RWPE2 (cell line): Measurements from ENCODE around the gene ABCG4.
"Not testable (repeated sequence)": the region's sequence is repeated elsewhere in the genome, so short reads cannot be mapped to it uniquely, and the experiment has no call there.

Experiments
- ATAC-seq: fragments of 200-7000 bp; cut with Tn5 transposase; 3 replicates; pipeline ENCODE4 v1.9.1; 2021; ENCODE audit warnings: low read depth
- DNase-seq: peaks from one replicate; pipeline ENCODE4 v3.0.0-alpha.2; 2020; ENCODE audit warnings: low spot score
- H3K27ac ChIP-seq: fragments of 450-650 bp; 2 replicates; pipeline ENCODE4 v1.5.1; 2017; ENCODE audit warnings: mild to moderate bottlenecking; ENCODE audit not compliant: poor library complexity, severe bottlenecking
- H3K27me3 ChIP-seq: fragments of 250-450 bp; sonication (Bioruptor Pico); 2 replicates; pipeline ENCODE4 v1.5.1; 2021; ENCODE audit warnings: mild to moderate bottlenecking, moderate library complexity; ENCODE audit not compliant: insufficient read depth, poor library complexity, severe bottlenecking
- H3K36me3 ChIP-seq: fragments of 250-450 bp; sonication (Bioruptor Pico); 2 replicates; pipeline ENCODE4 v1.5.1; 2020; ENCODE audit warnings: low read depth, mild to moderate bottlenecking, moderate library complexity
- H3K4me1 ChIP-seq: fragments of 250-450 bp; sonication (Bioruptor Pico); 2 replicates; pipeline ENCODE4 v1.5.1; 2021; ENCODE audit warnings: mild to moderate bottlenecking, moderate library complexity; ENCODE audit not compliant: insufficient read depth, poor library complexity, severe bottlenecking
- H3K4me3 ChIP-seq: fragments of 250-450 bp; sonication (Bioruptor Pico); 2 replicates; pipeline ENCODE4 v1.5.1; 2021; ENCODE audit warnings: mild to moderate bottlenecking, moderate library complexity; ENCODE audit not compliant: severe bottlenecking
- H3K9me3 ChIP-seq: fragments of 250-450 bp; sonication (Bioruptor Pico); 2 replicates; pipeline ENCODE4 v1.5.1; 2021; ENCODE audit warnings: mild to moderate bottlenecking, moderate library complexity; ENCODE audit not compliant: severe bottlenecking
- TF ChIP-seq, protein P1 (sequence below): fragments of 450-650 bp; IDR thresholded peaks from one replicate; pipeline ENCODE4 v1.5.1; 2017; ENCODE audit warnings: mild to moderate bottlenecking, moderate library complexity; ENCODE audit not compliant: poor library complexity, severe bottlenecking

The ABCG4 gene

DNA sequence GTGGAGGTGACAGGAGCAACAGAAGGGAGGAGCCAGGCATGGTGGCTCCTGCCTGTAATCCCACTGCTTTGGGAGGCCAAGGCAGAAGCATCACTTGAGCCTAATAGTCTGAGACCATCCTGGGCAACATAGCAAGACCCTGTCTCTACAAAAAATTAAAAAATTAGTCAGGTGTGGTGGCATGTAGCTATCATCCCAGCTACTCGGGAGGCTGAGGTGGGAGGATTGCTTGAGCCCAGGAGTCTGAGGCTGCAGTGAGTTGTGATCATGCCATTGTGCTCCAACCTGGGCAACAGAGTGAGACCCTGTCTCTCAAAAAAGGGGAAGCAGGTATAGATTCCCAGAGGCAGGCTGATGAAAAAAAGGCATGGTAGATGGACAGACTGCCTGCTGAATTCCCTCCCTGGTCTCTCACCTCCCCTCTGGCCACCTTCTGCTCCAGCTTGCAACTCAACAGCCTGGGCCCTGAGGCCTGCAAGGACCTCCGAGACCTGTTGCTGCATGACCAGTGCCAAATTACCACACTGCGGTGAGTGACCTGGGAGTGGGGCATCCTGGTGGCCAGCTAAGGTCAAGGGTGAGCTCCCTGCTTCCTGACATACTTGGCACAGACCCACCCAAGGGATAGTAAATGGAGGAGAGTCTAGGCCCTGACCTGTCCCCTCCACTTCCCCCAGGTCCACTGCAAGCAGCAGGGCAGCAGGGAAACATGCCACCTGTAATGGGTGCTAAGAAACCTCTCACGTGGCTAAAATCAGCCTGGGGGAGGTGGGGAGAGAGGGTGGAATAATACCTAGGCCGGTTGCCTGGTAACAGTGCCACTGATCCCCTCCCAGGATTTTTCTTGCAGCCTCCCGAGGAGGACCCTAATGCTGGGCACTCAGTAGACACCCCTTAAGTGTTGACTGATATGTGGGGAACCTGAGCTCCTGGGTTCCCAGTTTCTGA lies 32.2 kb downstream of the ABCG4 start:
- Histone ChIP-seq H3K27ac (no peak overlapping the region), H3K4me1 (no peaks in the 10 kb centered on the region), H3K4me3 (no peak overlapping the region), H3K27me3 (no peaks in the 10 kb centered on the region), H3K9me3 (no peaks in the 10 kb centered on the region), H3K36me3 (peaks cover 3% of the 10 kb centered on the region; the same call in 1 of the 2 replicates)
- DNase-seq, result no peak
- ATAC-seq, result no peak
- TF ChIP-seq, protein P1, sequence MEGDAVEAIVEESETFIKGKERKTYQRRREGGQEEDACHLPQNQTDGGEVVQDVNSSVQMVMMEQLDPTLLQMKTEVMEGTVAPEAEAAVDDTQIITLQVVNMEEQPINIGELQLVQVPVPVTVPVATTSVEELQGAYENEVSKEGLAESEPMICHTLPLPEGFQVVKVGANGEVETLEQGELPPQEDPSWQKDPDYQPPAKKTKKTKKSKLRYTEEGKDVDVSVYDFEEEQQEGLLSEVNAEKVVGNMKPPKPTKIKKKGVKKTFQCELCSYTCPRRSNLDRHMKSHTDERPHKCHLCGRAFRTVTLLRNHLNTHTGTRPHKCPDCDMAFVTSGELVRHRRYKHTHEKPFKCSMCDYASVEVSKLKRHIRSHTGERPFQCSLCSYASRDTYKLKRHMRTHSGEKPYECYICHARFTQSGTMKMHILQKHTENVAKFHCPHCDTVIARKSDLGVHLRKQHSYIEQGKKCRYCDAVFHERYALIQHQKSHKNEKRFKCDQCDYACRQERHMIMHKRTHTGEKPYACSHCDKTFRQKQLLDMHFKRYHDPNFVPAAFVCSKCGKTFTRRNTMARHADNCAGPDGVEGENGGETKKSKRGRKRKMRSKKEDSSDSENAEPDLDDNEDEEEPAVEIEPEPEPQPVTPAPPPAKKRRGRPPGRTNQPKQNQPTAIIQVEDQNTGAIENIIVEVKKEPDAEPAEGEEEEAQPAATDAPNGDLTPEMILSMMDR, result no peak

DNA sequence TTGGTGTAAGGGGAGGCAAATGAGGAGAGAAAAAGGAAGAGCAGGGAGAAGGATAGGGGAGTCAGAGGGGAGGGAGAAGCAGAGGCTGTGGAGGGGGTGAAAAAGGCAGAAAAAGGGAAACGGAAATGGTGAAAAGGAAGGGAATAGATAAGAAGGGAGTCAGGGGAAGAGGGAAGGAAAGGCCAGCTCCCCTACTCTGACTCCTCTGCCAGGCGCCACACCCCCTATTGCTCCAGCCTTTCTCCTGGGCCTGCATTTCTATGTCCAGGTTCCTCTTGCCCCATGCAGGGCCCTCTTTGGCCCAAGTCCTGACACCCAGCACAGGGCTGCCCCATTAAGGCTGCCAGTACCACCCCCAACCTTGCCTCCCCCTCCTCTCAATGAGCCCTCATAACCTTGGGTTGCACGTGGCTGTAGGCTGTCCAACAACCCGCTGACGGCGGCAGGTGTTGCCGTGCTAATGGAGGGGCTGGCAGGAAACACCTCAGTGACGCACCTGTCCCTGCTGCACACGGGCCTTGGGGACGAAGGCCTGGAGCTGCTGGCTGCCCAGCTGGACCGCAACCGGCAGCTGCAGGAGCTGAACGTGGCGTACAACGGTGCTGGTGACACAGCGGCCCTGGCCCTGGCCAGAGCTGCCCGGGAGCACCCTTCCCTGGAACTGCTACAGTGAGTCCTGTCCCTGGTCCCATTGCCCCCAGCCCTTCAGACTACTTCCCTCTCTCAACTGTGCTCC lies 33.0 kb downstream of the ABCG4 start:
- DNase-seq, result no peak
- no peak for ATAC-seq
- no peak overlapping the region for H3K27ac ChIP-seq
- H3K27me3 ChIP-seq, result no peaks in the 10 kb centered on the region
- no peaks in the 10 kb centered on the region for H3K36me3 ChIP-seq
- H3K4me1 ChIP-seq, result no peaks in the 10 kb centered on the region
- no peaks in the 10 kb centered on the region for H3K9me3 ChIP-seq
- TF ChIP-seq, protein P1, result no peak
- H3K4me3 ChIP-seq, result no peak overlapping the region

DNA sequence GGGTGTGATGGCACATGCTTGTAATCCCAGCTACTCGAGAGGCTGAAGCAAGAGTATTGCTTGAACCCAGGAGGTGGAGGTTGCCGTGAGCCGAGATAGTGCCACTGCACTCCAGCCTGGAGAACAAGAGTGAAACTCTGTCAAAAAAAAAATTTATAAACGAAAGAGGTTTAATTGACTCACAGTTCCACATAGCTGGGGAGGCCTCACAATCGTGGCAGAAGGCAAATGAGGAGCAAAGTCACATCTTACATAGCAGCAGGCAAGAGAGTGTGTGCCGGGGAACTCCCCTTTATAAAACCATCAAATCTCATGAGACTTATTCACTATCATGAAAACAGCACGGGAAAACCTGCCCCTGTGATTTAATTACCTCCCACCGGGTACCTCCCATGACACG lies 35.5 kb downstream of the ABCG4 start:
- not testable (repeated sequence) for H3K9me3 ChIP-seq, H3K27me3 ChIP-seq, H3K4me1 ChIP-seq, ATAC-seq, H3K27ac ChIP-seq, DNase-seq, H3K4me3 ChIP-seq, H3K36me3 ChIP-seq

DNA sequence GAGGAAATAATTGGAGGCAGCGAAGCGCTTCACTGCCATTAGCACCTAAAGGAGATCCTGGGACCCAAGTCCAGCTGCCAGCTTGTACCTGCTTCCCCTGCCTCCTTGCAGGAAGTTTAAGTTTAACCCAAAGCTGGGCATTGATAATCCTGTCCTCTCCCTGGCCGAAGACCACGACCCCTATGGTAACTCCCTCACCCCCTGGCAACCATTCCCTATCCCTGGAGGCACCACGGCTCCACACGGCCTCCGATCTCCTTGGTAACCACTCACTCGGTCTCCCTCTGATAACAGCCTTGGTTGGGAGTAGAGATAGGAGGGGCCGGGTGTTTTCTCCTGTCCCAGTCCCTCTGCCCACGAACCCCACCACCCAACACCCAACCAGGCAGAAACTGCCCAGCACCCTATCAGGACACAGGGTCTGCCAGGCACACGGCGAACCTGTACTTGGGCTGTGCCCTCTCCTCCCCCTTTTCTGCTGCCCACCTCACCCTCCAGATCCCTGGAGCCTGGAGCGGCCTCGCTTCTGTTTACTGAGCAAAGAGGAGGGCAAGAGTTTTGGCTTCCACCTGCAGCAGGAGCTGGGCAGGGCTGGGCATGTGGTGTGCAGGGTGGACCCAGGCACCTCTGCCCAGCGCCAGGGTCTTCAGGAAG lies 37.3 kb downstream of the ABCG4 start:
- no peak for ATAC-seq
- H3K36me3 ChIP-seq, result no peaks in the 10 kb centered on the region
- no peak overlapping the region for H3K27ac ChIP-seq
- H3K4me3 ChIP-seq, result no peak overlapping the region
- TF ChIP-seq, protein P1, result no peak
- DNase-seq, result no peak
- H3K9me3 ChIP-seq, result no peaks in the 10 kb centered on the region
- no peaks in the 10 kb centered on the region for H3K27me3 ChIP-seq
- no peaks in the 10 kb centered on the region for H3K4me1 ChIP-seq

DNA sequence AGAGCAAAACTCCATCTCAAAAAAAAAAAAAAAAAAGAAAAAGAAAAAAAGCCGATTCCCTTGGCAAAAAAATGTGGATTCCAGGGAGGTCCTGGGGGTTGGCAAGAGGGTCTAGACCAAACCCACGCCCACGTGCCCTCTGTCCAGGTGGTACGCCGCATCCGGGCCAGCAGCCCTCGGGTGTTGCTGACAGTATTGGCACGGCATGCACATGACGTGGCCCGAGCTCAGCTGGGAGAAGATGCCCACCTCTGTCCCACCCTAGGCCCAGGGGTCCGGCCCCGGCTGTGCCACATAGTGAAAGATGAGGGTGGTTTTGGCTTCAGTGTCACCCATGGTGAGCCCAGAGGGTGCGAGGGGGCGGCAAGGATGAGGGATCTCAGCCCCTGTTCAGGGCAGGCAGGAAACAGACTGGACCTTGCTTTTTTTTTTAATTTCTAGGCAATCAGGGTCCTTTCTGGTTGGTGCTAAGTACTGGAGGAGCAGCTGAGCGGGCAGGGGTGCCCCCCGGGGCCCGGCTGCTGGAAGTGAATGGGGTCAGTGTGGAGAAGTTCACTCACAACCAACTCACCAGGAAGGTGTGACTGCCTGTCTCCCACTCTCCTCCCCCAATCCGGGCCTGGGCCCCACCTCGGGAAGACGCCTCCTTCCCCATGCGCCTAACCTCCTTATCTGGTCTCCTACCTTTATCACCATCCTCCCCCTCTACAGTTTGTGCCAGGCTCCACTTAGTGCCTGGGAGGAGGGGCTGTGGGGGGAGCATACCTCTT lies 38.5 kb downstream of the ABCG4 start:
- TF ChIP-seq, protein P1, result no peak
- H3K27ac ChIP-seq, result no peak overlapping the region

More for the DNA sequence above, 38.5 kb downstream of the ABCG4 start:
- no peak for ATAC-seq
- H3K4me3 ChIP-seq, result no peak overlapping the region
- no peaks in the 10 kb centered on the region for H3K4me1 ChIP-seq
- no peaks in the 10 kb centered on the region for H3K36me3 ChIP-seq
- no peak for DNase-seq
- no peaks in the 10 kb centered on the region for H3K27me3 ChIP-seq
- no peaks in the 10 kb centered on the region for H3K9me3 ChIP-seq
